GM12875 (cell line): ENCODE data around the gene NPAS2.

Experiments
- H3K4me3 ChIP-seq: one replicate; pipeline ENCODE4 v1.5.1; 2011; ENCODE audit warnings: low read depth, low read length, control low read depth
- CTCF ChIP-seq: IDR thresholded peaks from 2 replicates; pipeline ENCODE4 v1.5.1; 2011; ENCODE audit warnings: low read depth, mild to moderate bottlenecking, control low read depth, inconsistent platforms, low read length, moderate library complexity, borderline replicate concordance; ENCODE audit not compliant: insufficient read depth

Gene NPAS2

GRCh38 chr2:101022221-101022620 is 202.3 kb downstream of the NPAS2 start:
- TF ChIP-seq CTCF, result no peak
- H3K4me3 ChIP-seq, result no peak overlapping the region

DNA sequence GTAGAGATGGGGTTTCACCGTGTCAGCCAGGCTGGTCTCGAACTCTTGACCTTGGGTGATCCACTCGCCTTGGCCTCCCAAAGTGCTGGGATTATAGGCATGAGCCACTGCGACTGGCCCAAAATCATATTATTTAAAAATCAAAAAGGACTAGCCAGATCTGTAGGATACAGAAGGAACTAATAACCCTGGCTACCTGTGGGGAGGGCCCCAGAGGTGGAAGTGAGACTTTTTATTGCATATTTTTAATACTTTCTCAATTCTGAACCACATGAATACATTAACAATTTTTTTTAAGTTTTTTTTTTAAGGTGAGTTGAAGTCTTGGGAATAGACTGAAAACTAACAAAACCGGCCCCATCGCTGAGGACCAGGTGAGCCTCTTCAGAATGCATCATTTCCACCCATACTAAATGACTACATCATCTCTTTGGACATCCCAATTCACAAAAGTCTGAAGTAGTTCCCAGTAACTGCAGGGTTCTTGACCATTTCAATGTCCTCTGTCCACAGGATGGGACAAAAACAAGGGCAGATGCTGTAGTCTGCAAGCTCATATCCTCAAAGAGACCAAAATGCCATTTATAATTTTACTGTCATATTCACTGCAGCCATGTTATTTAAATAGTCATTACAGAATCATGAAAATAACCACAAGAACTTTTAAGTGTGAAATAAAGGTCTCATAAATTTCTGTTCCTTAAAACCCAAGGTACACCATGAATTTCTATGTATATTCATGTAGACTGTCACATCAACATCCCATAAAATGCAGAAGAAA is 203.6 kb downstream of the NPAS2 start:
- TF ChIP-seq CTCF, result no peak
- no peak overlapping the region for H3K4me3 ChIP-seq

- no peak for TF ChIP-seq CTCF
- no peak overlapping the region for H3K4me3 ChIP-seq
These were observed 205.6 kb downstream of the NPAS2 start for GRCh38 chr2:101025561-101025960.

DNA sequence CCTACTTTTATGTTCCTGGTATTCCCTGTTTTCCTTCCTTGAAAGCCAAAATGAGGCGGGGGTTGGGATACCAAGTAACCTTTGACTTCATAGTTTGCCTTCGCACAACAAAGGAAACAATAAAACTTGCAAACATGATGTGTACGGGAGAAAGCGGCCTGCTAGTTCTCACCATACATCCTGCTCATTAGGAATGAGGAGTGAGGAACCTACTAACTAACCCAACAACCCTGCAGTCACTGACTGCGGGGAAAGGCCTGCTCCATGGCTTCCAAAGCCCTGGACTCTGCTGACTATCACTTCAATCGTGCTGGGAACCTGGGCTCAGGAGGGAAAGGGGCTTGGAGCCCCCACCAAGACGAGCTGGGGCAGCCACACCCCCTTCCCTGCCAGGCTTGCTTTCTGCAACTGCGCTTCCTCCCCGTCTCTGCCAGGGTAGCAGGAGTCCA is 206.3 kb downstream of the NPAS2 start:
- no peak overlapping the region for H3K4me3 ChIP-seq
- TF ChIP-seq CTCF, result no peak

DNA sequence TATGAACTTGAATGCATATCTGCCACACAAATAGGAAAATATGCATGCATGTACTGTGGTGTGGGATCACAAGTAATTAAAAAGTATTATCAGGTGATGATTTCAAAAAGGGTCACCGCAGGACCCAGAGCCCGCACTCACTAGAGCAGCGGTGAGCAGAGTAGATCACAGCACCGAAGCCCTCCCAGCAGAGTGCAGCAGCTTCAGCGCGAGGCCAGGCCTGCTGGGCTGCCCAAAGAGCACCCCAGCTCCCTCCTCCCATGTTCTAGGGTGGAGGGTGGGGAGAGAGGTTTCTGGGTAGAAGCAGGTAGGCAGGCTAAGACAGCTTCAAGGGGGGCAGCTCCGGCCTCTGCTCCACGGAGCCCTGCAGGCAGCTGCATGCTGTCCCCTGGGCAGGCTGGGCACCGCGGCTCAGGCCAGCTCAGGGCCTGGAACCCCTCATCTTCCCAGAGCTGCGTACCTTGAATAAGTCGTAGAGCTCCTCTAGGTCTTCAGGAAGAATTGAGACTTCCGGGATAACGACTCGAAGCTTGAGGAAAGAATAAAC is 207.1 kb downstream of the NPAS2 start:
- no peak for TF ChIP-seq CTCF
- no peak overlapping the region for H3K4me3 ChIP-seq

DNA sequence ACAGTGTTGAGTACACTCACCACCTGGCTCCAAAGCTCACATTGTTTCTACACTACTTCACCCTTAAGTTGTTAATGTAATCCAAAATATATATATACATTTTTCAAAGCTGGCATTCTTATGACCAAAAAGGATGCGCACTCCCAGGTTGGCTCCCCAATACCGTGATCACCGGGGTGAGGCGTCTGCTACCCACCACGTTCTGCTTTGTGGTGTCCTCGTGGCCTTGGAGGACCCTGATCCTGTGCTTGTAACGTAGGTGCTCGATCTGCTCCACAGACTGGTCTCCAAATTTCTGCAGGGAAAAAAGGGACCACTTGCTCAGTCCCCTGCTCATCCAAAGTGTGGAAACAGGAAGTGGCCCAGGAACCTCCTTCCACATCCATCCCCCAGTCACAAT is 207.9 kb downstream of the NPAS2 start:
- no peak for TF ChIP-seq CTCF
- H3K4me3 ChIP-seq, result no peak overlapping the region
